OCI-LY1 (cell line): ENCODE results near the gene PLEKHG4B.

Experiments
- H2AFZ ChIP-seq: fragments of 200-600 bp; sonication (generic), shearing (Covaris generic); 2 replicates; pipeline ENCODE4 v1.6.0; 2014; ENCODE audit warnings: antibody characterized with exemption, mild to moderate bottlenecking, low read length
- H3F3A ChIP-seq: fragments of 200-600 bp; sonication (generic), shearing (Covaris generic); 2 replicates; pipeline ENCODE4 v1.6.0; 2014; ENCODE audit warnings: mild to moderate bottlenecking, antibody characterized with exemption, low read length, moderate library complexity; ENCODE audit not compliant: insufficient read depth
- H3K27ac ChIP-seq: fragments of 200-600 bp; sonication (generic); 2 replicates; pipeline ENCODE4 v1.5.1; 2014; ENCODE audit warnings: low read length, mixed run types, mild to moderate bottlenecking, low read depth; ENCODE audit not compliant: poor library complexity, severe bottlenecking
- H3K27me3 ChIP-seq: fragments of 200-600 bp; sonication (generic); 2 replicates; pipeline ENCODE4 v1.6.0; 2014; ENCODE audit warnings: antibody characterized with exemption, mild to moderate bottlenecking, low read length, moderate library complexity; ENCODE audit not compliant: insufficient read depth
- H3K36me3 ChIP-seq: fragments of 200-600 bp; sonication (generic); 2 replicates; pipeline ENCODE4 v1.6.1; 2014; ENCODE audit warnings: mild to moderate bottlenecking, antibody characterized with exemption, low read length, moderate library complexity, mixed read lengths; ENCODE audit not compliant: insufficient read depth
- H3K4me1 ChIP-seq: fragments of 200-600 bp; sonication (generic); 2 replicates; pipeline ENCODE4 v1.5.1; 2014; ENCODE audit warnings: mild to moderate bottlenecking, low read length, moderate library complexity; ENCODE audit not compliant: insufficient read depth, severe bottlenecking
- H3K4me2 ChIP-seq: fragments of 200-600 bp; sonication (generic), shearing (Covaris generic); 2 replicates; pipeline ENCODE4 v1.6.1; 2014; ENCODE audit warnings: low read length
- H3K4me3 ChIP-seq: fragments of 200-600 bp; sonication (generic); 2 replicates; pipeline ENCODE4 v1.5.1; 2014; ENCODE audit warnings: low read length, low read depth, mild to moderate bottlenecking, mixed read lengths; ENCODE audit not compliant: poor library complexity, severe bottlenecking
- H3K79me2 ChIP-seq: fragments of 200-600 bp; shearing (Covaris generic); 2 replicates; pipeline ENCODE4 v1.6.1; 2016; ENCODE audit warnings: mixed run types, low read length, mixed read lengths; ENCODE audit not compliant: insufficient read depth
- H3K9ac ChIP-seq: fragments of 200-600 bp; sonication (generic), shearing (Covaris generic); 2 replicates; pipeline ENCODE4 v1.6.1; 2014; ENCODE audit warnings: mild to moderate bottlenecking, low read length, mixed read lengths
- H3K9me2 ChIP-seq: fragments of 200-600 bp; sonication (generic), shearing (Covaris generic); 2 replicates; pipeline ENCODE4 v1.6.1; 2014; ENCODE audit warnings: low read depth, mild to moderate bottlenecking, low read length, mixed read lengths
- H3K9me3 ChIP-seq: fragments of 200-600 bp; shearing (Covaris generic); 2 replicates; pipeline ENCODE4 v1.6.1; 2014; ENCODE audit warnings: low read length, mixed read lengths
- H4K20me1 ChIP-seq: fragments of 200-600 bp; sonication (generic), shearing (Covaris generic); 2 replicates; pipeline ENCODE4 v1.6.0; 2016; ENCODE audit warnings: mild to moderate bottlenecking, low read length; ENCODE audit not compliant: insufficient read depth
- CTCF ChIP-seq: fragments of 200-600 bp; sonication (generic), shearing (Covaris generic); IDR thresholded peaks from 2 replicates; pipeline ENCODE4 v1.5.1; 2017; ENCODE audit warnings: mild to moderate bottlenecking, antibody characterized with exemption, low read length, moderate library complexity, mixed read lengths
- EZH2 ChIP-seq: fragments of 200-600 bp; sonication (generic), shearing (Covaris generic); IDR thresholded peaks from 2 replicates; pipeline ENCODE4 v1.8.0; 2017; ENCODE audit warnings: borderline replicate concordance, mixed run types, mild to moderate bottlenecking, antibody characterized with exemption, low read length, moderate library complexity, mixed read lengths

PLEKHG4B gene

GRCh38 chr5:142246-142810, 50.4 kb downstream of the PLEKHG4B start:
- Histone ChIP-seq H3K27me3 (no peaks in the 10 kb centered on the region), H3K9me2 (no peaks in the 10 kb centered on the region), H3K4me1 (no peaks in the 10 kb centered on the region), H3K27ac (no peak overlapping the region), H3K9me3 (peaks cover 2% of the 10 kb centered on the region; the same call in 1 of the 2 replicates), H3K4me3 (no peak overlapping the region), H3K4me2 (no peak overlapping the region), H3K9ac (no peak overlapping the region), H3K79me2 (no peaks in the 10 kb centered on the region), H3F3A (no peaks in the 10 kb centered on the region), H2AFZ (no peak overlapping the region), H4K20me1 (no peaks in the 10 kb centered on the region), H3K36me3 (no peaks in the 10 kb centered on the region)
- TF ChIP-seq EZH2 = no peak
- TF ChIP-seq CTCF = no peak

GRCh38 chr5:143041-143440, 51.1 kb downstream of the PLEKHG4B start:
- Histone ChIP-seq H3K4me2 (no peak overlapping the region), H3K27me3 (no peaks in the 10 kb centered on the region), H4K20me1 (no peaks in the 10 kb centered on the region), H3K27ac (no peak overlapping the region), H3K4me1 (no peaks in the 10 kb centered on the region), H3K9me3 (peaks cover 8% of the 10 kb centered on the region), H3K36me3 (no peaks in the 10 kb centered on the region), H3F3A (no peaks in the 10 kb centered on the region), H3K79me2 (no peaks in the 10 kb centered on the region), H2AFZ (no peak overlapping the region), H3K9ac (no peak overlapping the region), H3K9me2 (no peaks in the 10 kb centered on the region), H3K4me3 (no peak overlapping the region)
- TF ChIP-seq EZH2 = no peak
- TF ChIP-seq CTCF = no peak

GRCh38 chr5:144941-145340, 53.0 kb downstream of the PLEKHG4B start:
- H3K36me3 ChIP-seq = no peaks in the 10 kb centered on the region
- no peak overlapping the region for H2AFZ ChIP-seq
- no peak overlapping the region for H3K4me3 ChIP-seq
- H3K27ac ChIP-seq = no peak overlapping the region
- no peaks in the 10 kb centered on the region for H3K9me2 ChIP-seq
- no peaks in the 10 kb centered on the region for H3K79me2 ChIP-seq
- no peaks in the 10 kb centered on the region for H3K4me1 ChIP-seq
- H3K9me3 ChIP-seq = peaks cover 8% of the 10 kb centered on the region
- H3K27me3 ChIP-seq = no peaks in the 10 kb centered on the region
- no peaks in the 10 kb centered on the region for H4K20me1 ChIP-seq
- no peak overlapping the region for H3K9ac ChIP-seq
- TF ChIP-seq CTCF = no peak
- TF ChIP-seq EZH2 = no peak
- no peaks in the 10 kb centered on the region for H3F3A ChIP-seq
- no peak overlapping the region for H3K4me2 ChIP-seq
